DOHH2 (cell line): ENCODE data around the gene TCERG1L.

Source experiments
- CTCF ChIP-seq: fragments of 200-600 bp; sonication (generic); IDR thresholded peaks from one replicate; pipeline ENCODE4 v1.5.1; 2014; ENCODE audit warnings: antibody characterized with exemption, mild to moderate bottlenecking, low read depth, low read length; ENCODE audit not compliant: poor library complexity, severe bottlenecking
- EZH2phosphoT487 ChIP-seq: fragments of 200-600 bp; sonication (generic); IDR thresholded peaks from 2 replicates; pipeline ENCODE4 v1.6.1; 2017; ENCODE audit warnings: borderline replicate concordance, mild to moderate bottlenecking, antibody characterized with exemption, low read length, moderate library complexity, mixed read lengths

- TF ChIP-seq CTCF (no peak), EZH2phosphoT487 (no peak)
These were observed 233.2 kb downstream of the TCERG1L start for GRCh38 chr10:131078131-131078881.
